Stimulated activated naive CD8-positive, alpha-beta T cell treated with anti-CD3 and anti-CD28 coated beads, Interleukin-15, Interleukin-2, amounts not matched to agents 100 U/mL and 50 U/mL, for 24 hours (primary cell): ENCODE data around the gene ATF3.
A peak's percentile ranks its signal among the peaks of the same experiment; 100 is the strongest.
"Not testable (repeated sequence)": the region's sequence is repeated elsewhere in the genome, so short reads cannot be mapped to it uniquely, and the experiment has no call there.

Experiments used
- ATAC-seq: fragments of 150-1000 bp; cut with Tn5 transposase; one replicate; pipeline ENCODE4 v1.10.0; 2021
- DNase-seq: peaks from one replicate; pipeline ENCODE4 v3.0.0; 2021

The ATF3 gene

GRCh38 chr1:212651977-212652376 is 43.4 kb downstream of the ATF3 start:
- ATAC-seq, result no peak

GRCh38 chr1:212652609-212653008 is 44.0 kb downstream of the ATF3 start:
- no peak for DNase-seq
- ATAC-seq, result no peak

More at GRCh38 chr1:212651977-212652376, 43.4 kb downstream of the ATF3 start:
- DNase-seq, result no peak

- ATAC-seq, result no peak
- no peak for DNase-seq
Observed at GRCh38 chr1:212655668-212656440, 47.3 kb downstream of the ATF3 start.

- ATAC-seq (no peak), DNase-seq (no peak)
Observed at GRCh38 chr1:212656730-212657129, 48.2 kb downstream of the ATF3 start.

GRCh38 chr1:212658250-212658649 is 49.7 kb downstream of the ATF3 start:
- DNase-seq, ATAC-seq: not testable (repeated sequence)

GRCh38 chr1:212664409-212665199 is 56.0 kb downstream of the ATF3 start:
- DNase-seq (no peak), ATAC-seq (no peak)

GRCh38 chr1:212665241-212666115 is 56.9 kb downstream of the ATF3 start:
- ATAC-seq (peak; percentile 95), DNase-seq (peak; percentile 91)

- ATAC-seq (no peak), DNase-seq (no peak)
Observed at GRCh38 chr1:212666116-212666775, 57.7 kb downstream of the ATF3 start.

- no peak for DNase-seq
- peak; percentile 37 for ATAC-seq
Observed at GRCh38 chr1:212667223-212668139, 58.9 kb downstream of the ATF3 start.

GRCh38 chr1:212668477-212668876 is 59.9 kb downstream of the ATF3 start:
- no peak for ATAC-seq
- DNase-seq, result no peak

GRCh38 chr1:212669102-212669501 is 60.5 kb downstream of the ATF3 start:
- DNase-seq (no peak), ATAC-seq (no peak)

- ATAC-seq (no peak), DNase-seq (no peak)
Observed at GRCh38 chr1:212669600-212669999, 61.0 kb downstream of the ATF3 start.

- ATAC-seq (no peak), DNase-seq (no peak)
Observed at GRCh38 chr1:212670301-212670700, 61.7 kb downstream of the ATF3 start.
